GM21825 (cell line): ENCODE data around the gene HDLBP.

Experiments used
- ATAC-seq: cut with Tn5 transposase; IDR thresholded peaks from one replicate; pipeline ENCODE4 v1.9.1; 2021; ENCODE audit warnings: mild to moderate bottlenecking, moderate library complexity; ENCODE audit not compliant: unreplicated experiment

Gene HDLBP

GRCh38 chr2:241177526-241178334, 137.7 kb downstream of the HDLBP start:
- ATAC-seq, result no peak
